Measurements from ENCODE around the gene GXYLT2. TPM values are rescaled to one million over a fixed set of nuclear protein-coding genes. Genes with fewer than 3 reads are reported as not detected.

GXYLT2 gene
- total RNA-seq, 1 experiment from 2014 or later = 6.1 TPM

DNA sequence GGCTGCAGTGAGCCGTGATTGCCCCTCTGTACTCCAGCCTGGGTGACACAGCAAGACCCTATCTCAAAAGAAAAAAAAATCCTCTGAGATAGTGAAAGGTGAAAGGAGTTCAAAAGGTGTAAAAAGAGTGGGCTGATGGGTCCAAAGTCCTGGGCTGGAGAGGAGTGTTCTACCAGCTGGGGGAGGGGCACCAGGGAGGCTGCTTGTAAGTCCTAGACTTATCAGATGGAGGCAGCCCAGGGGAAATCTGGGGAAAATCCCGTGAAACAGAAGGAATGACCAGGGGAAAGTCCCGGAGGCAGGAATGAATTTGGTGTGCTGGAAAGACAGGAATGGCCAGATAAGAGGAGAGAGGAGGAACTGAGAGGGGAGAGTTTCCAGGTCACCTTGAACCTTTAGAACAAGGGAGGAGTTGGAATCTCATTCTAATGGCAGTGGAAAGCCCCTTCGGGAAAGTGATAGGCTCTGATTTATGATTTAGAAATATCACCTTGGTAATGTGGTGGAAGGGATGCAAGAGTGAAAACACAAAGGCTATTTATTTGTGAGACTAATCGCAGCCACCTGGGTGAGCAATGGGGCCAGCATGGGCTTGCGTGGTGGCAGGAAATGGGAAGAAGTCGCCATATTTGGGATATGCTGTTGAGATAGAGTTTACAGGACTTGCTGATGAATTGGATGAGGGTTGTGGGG is 85.3 kb downstream of the GXYLT2 start:
- TF ChIP-seq, protein P1, sequence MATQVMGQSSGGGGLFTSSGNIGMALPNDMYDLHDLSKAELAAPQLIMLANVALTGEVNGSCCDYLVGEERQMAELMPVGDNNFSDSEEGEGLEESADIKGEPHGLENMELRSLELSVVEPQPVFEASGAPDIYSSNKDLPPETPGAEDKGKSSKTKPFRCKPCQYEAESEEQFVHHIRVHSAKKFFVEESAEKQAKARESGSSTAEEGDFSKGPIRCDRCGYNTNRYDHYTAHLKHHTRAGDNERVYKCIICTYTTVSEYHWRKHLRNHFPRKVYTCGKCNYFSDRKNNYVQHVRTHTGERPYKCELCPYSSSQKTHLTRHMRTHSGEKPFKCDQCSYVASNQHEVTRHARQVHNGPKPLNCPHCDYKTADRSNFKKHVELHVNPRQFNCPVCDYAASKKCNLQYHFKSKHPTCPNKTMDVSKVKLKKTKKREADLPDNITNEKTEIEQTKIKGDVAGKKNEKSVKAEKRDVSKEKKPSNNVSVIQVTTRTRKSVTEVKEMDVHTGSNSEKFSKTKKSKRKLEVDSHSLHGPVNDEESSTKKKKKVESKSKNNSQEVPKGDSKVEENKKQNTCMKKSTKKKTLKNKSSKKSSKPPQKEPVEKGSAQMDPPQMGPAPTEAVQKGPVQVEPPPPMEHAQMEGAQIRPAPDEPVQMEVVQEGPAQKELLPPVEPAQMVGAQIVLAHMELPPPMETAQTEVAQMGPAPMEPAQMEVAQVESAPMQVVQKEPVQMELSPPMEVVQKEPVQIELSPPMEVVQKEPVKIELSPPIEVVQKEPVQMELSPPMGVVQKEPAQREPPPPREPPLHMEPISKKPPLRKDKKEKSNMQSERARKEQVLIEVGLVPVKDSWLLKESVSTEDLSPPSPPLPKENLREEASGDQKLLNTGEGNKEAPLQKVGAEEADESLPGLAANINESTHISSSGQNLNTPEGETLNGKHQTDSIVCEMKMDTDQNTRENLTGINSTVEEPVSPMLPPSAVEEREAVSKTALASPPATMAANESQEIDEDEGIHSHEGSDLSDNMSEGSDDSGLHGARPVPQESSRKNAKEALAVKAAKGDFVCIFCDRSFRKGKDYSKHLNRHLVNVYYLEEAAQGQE (IDR thresholded peaks at IDR 0.05; ENCODE audit: insufficient read depth in 1 of 2, low read depth in 2 of 2, low read length in 1 of 2) = no peak
- TF ChIP-seq, protein P2, sequence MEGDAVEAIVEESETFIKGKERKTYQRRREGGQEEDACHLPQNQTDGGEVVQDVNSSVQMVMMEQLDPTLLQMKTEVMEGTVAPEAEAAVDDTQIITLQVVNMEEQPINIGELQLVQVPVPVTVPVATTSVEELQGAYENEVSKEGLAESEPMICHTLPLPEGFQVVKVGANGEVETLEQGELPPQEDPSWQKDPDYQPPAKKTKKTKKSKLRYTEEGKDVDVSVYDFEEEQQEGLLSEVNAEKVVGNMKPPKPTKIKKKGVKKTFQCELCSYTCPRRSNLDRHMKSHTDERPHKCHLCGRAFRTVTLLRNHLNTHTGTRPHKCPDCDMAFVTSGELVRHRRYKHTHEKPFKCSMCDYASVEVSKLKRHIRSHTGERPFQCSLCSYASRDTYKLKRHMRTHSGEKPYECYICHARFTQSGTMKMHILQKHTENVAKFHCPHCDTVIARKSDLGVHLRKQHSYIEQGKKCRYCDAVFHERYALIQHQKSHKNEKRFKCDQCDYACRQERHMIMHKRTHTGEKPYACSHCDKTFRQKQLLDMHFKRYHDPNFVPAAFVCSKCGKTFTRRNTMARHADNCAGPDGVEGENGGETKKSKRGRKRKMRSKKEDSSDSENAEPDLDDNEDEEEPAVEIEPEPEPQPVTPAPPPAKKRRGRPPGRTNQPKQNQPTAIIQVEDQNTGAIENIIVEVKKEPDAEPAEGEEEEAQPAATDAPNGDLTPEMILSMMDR (IDR thresholded peaks at IDR 0.05) = no peak
- TF ChIP-seq TCF7L2 (IDR thresholded peaks at IDR 0.05; ENCODE audit: low read depth, low read length) = no peak
- no peak for TF ChIP-seq SIN3A (IDR thresholded peaks at IDR 0.05; ENCODE audit: borderline replicate concordance, insufficient read depth, low read depth, low read length)
- no peak for TF ChIP-seq POLR2AphosphoS5 (IDR thresholded peaks at IDR 0.05; ENCODE audit: low read depth, low read length)
- Histone ChIP-seq H3K4me3 (ENCODE audit: low read depth in 2 of 2, low read length in 2 of 2) (no peak overlapping the region), H3K4me1 (ENCODE audit: control insufficient read depth, insufficient read depth, low read length) (no peaks in the 10 kb centered on the region), H3K27ac (ENCODE audit: low read length) (no peak overlapping the region), H3K9me3 (ENCODE audit: control insufficient read depth, insufficient read depth, low read depth, low read length) (no peaks in the 10 kb centered on the region), H3K27me3 (ENCODE audit: control insufficient read depth, insufficient read depth, low read length) (no peaks in the 10 kb centered on the region), H3K36me3 (ENCODE audit: control insufficient read depth, insufficient read depth, low read length) (no peaks in the 10 kb centered on the region)
- no peak for ATAC-seq
- intact Hi-C loops (cut with micrococcal nuclease; ENCODE audit: unreplicated experiment) = no loop called here
- ChIA-PET CTCF (no interaction called here), POLR2A (no interaction called here)
- in situ Hi-C loops (cut with HindIII; ENCODE audit: low pct_unique_long_range_greater_than_20kb, low sequenced_read_pairs) = no loop called here
- no peak for DNase-seq (ENCODE audit: low read depth, low spot score)
- no TSS peak for BruUV-seq (replicated peaks)

DNA sequence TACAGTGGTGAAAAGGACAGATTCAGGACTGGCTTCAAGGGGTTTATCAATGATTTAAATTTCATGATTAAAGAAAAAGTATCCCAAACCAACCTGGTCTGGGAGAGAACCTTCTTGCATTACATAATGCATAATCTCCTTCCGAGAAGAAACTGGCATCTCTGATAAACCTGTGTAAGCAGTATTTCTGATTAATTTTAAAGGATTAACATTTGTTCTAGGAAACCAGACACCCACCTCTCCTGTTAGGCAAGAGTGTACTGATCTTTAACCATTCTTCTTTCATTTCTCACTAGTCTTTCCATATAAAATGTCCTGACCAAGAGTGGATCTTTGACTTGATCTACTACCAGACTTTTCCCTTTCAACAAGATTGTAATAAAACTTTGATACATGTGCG is 85.9 kb downstream of the GXYLT2 start:
- H3K36me3 ChIP-seq (ENCODE audit: control insufficient read depth, insufficient read depth, low read length) = no peaks in the 10 kb centered on the region
- H3K27me3 ChIP-seq (ENCODE audit: control insufficient read depth, insufficient read depth, low read length) = no peaks in the 10 kb centered on the region
- in situ Hi-C loops (cut with HindIII; ENCODE audit: low pct_unique_long_range_greater_than_20kb, low sequenced_read_pairs) = no loop called here
- TF ChIP-seq TCF7L2 (IDR thresholded peaks at IDR 0.05; ENCODE audit: low read depth, low read length) = no peak
- TF ChIP-seq, protein P2 (IDR thresholded peaks at IDR 0.05) = no peak
- TF ChIP-seq SIN3A (IDR thresholded peaks at IDR 0.05; ENCODE audit: borderline replicate concordance, insufficient read depth, low read depth, low read length) = no peak
- no peak for TF ChIP-seq POLR2AphosphoS5 (IDR thresholded peaks at IDR 0.05; ENCODE audit: low read depth, low read length)
- TF ChIP-seq, protein P1 (IDR thresholded peaks at IDR 0.05; ENCODE audit: insufficient read depth in 1 of 2, low read depth in 2 of 2, low read length in 1 of 2) = no peak
- no TSS peak for BruUV-seq (replicated peaks)
- ChIA-PET CTCF (no interaction called here), POLR2A (no interaction called here)
- H3K4me1 ChIP-seq (ENCODE audit: control insufficient read depth, insufficient read depth, low read length) = no peaks in the 10 kb centered on the region
- no peaks in the 10 kb centered on the region for H3K9me3 ChIP-seq (ENCODE audit: control insufficient read depth, insufficient read depth, low read depth, low read length)
- intact Hi-C loops (cut with micrococcal nuclease; ENCODE audit: unreplicated experiment) = no loop called here
- H3K27ac ChIP-seq (ENCODE audit: low read length) = no peak overlapping the region
- H3K4me3 ChIP-seq (ENCODE audit: low read depth in 2 of 2, low read length in 2 of 2) = no peak overlapping the region
- DNase-seq (ENCODE audit: low read depth, low spot score) (no peak), ATAC-seq (no peak)
